Caco-2 (cell line): ENCODE results near the gene C1orf21. TPM values are rescaled to one million over a fixed set of nuclear protein-coding genes. Genes with fewer than 3 reads are reported as not detected.

Source experiments
- BruUV-seq: library from RNA; stranded (reverse); fragments of 400-500 nt; replicated peaks from 2 replicates; lab custom pipeline; 2021; lab: Mats Ljungman, UMichigan
- CTCF ChIA-PET: fragments of 300-600 bp; sonication (Branson Sonifier 250); formaldehyde crosslinking; loops from one replicate; lab custom pipeline; 2022; ENCODE audit warnings: antibody characterized with exemption; lab: Charles Lee
- POLR2A ChIA-PET: fragments of 300-600 bp; sonication (Branson Sonifier 250); formaldehyde crosslinking; loops from one replicate; lab custom pipeline; 2022; ENCODE audit warnings: antibody characterized with exemption; lab: Charles Lee
- DNase-seq, 2 experiments: peaks; one replicate each; pipeline versions ENCODE4 v3.0.0 to v3.0.0-alpha.2; 2020 to 2022
- H3K27me3 ChIP-seq: replicated peaks from 2 replicates; pipeline ENCODE4 v1.6.0; 2011; ENCODE audit warnings: low read length; ENCODE audit not compliant: control insufficient read depth, insufficient read depth
- H3K36me3 ChIP-seq: 2 replicates; pipeline ENCODE4 v1.5.1; 2011; ENCODE audit warnings: low read length; ENCODE audit not compliant: control insufficient read depth, insufficient read depth
- H3K4me1 ChIP-seq: fragments of 250-450 bp; sonication (Bioruptor Pico); 2 replicates; pipeline ENCODE4 v1.5.1; 2020; ENCODE audit warnings: mild to moderate bottlenecking
- H3K4me3 ChIP-seq: 2 replicates; pipeline ENCODE4 v1.5.1; 2011; ENCODE audit warnings: low read depth, mild to moderate bottlenecking, control low read depth, low read length
- H3K9me3 ChIP-seq: fragments of 250-450 bp; sonication (Bioruptor Pico); 2 replicates; pipeline ENCODE4 v1.5.1; 2020; ENCODE audit warnings: mild to moderate bottlenecking, moderate library complexity
- H3K27ac Mint-ChIP-seq: one replicate; pipeline ENCODE4 v1.8.0; 2022; ENCODE audit warnings: mixed read lengths; ENCODE audit not compliant: unreplicated experiment
- H3K27me3 Mint-ChIP-seq: one replicate; pipeline ENCODE4 v1.8.0; 2022; ENCODE audit warnings: mixed read lengths; ENCODE audit not compliant: insufficient read depth, unreplicated experiment
- H3K36me3 Mint-ChIP-seq: one replicate; pipeline ENCODE4 v1.8.0; 2022; ENCODE audit warnings: mild to moderate bottlenecking, mixed read lengths; ENCODE audit not compliant: insufficient read depth, unreplicated experiment
- H3K4me1 Mint-ChIP-seq: one replicate; pipeline ENCODE4 v1.8.0; 2022; ENCODE audit warnings: low read depth, mixed read lengths; ENCODE audit not compliant: unreplicated experiment
- H3K4me3 Mint-ChIP-seq: one replicate; pipeline ENCODE4 v1.8.0; 2022; ENCODE audit warnings: mild to moderate bottlenecking, moderate library complexity, mixed read lengths; ENCODE audit not compliant: unreplicated experiment
- H3K9me3 Mint-ChIP-seq: one replicate; pipeline ENCODE4 v1.8.0; 2022; ENCODE audit warnings: mixed read lengths; ENCODE audit not compliant: unreplicated experiment
- intact Hi-C: fragments of 100-400 bp; cut with micrococcal nuclease; formaldehyde crosslinking; loops from one replicate; pipeline ENCODE4 v1.10.0; 2022; ENCODE audit not compliant: unreplicated experiment
- total RNA-seq: library from RNA; stranded (reverse); gene quantifications from 2 replicates; pipeline ENCODE4 v1.2.3, GENCODE V29; 2022
- TF ChIP-seq, protein P1 (sequence below), 2 experiments: fragments of 200-600 bp in 1 of 2; IDR thresholded peaks; 1 replicate in 1 of 2; 2 replicates in 1 of 2; pipeline versions ENCODE4 v1.5.1 to v1.8.0; 2011 to 2022; ENCODE audit warnings: antibody characterized with exemption in 1 of 2, control low read depth in 1 of 2, inconsistent platforms in 1 of 2, low read depth in 1 of 2, low read length in 1 of 2, mild to moderate bottlenecking in 1 of 2, moderate library complexity in 1 of 2; ENCODE audit not compliant: insufficient read depth in 1 of 2, severe bottlenecking in 1 of 2, unreplicated experiment in 1 of 2

The C1orf21 gene
- total RNA-seq, 1 experiment from 2014 or later = 0.82 TPM

DNA sequence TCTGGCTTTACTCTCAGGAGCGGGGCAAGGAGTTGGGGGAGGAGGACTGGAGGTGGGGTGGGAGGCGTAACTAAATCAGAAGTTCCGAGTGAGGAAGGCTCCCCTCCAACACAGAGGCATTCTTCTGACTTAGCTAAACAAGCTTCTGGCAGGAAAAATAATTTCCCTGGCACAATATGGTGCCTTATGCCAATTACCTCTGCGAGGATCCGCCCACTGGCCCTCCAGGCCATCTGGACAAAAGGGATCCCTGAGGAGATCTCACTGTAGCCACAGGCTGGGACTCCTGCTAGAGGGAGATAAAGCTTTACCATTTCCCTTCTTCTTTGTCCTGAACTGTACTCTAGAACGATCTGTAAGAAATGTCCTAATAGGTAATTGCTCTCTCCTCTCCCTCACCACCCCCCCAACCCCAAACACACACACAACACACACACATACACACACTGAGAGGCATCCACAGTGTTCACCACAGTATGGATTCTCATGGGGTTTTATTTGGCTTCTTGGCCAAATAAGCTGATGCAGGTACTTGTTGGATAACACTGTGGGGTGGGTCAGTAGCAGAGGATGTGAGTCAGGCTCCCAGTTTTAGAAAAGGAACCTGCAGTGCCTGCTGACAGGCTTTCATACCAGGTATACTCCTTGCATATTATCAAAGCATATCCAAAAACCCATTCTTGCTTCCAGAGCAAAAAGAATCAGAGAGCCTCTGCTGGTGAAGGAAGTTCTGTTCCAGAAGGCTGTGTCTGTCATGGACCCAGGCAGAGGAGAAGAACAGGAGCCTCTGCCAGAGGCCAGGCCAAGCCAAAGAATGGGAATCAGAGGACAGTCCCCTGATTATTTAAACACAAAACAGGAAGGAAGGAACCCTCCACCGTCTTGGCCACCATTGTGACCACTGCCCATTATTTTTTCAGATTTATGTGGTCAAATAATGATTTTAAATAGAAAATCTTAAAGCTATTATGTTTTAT is 169.1 kb downstream of the C1orf21 start:
- no peaks in the 10 kb centered on the region for H3K9me3 ChIP-seq
- intact Hi-C loops = no loop called here
- H3K36me3 ChIP-seq = no peaks in the 10 kb centered on the region
- no peaks in the 10 kb centered on the region for H3K27me3 ChIP-seq
- TF ChIP-seq, protein P1, sequence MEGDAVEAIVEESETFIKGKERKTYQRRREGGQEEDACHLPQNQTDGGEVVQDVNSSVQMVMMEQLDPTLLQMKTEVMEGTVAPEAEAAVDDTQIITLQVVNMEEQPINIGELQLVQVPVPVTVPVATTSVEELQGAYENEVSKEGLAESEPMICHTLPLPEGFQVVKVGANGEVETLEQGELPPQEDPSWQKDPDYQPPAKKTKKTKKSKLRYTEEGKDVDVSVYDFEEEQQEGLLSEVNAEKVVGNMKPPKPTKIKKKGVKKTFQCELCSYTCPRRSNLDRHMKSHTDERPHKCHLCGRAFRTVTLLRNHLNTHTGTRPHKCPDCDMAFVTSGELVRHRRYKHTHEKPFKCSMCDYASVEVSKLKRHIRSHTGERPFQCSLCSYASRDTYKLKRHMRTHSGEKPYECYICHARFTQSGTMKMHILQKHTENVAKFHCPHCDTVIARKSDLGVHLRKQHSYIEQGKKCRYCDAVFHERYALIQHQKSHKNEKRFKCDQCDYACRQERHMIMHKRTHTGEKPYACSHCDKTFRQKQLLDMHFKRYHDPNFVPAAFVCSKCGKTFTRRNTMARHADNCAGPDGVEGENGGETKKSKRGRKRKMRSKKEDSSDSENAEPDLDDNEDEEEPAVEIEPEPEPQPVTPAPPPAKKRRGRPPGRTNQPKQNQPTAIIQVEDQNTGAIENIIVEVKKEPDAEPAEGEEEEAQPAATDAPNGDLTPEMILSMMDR (IDR thresholded peaks at IDR 0.05; ENCODE audit: insufficient read depth in 1 of 2, low read depth in 1 of 2, low read length in 1 of 2, severe bottlenecking in 1 of 2, unreplicated experiment in 1 of 2) = no peak
- no peaks in the 10 kb centered on the region for H3K4me1 ChIP-seq
- H3K9me3 Mint-ChIP-seq = no peaks in the 10 kb centered on the region
- no TSS peak for BruUV-seq
- H3K27me3 Mint-ChIP-seq = peaks cover 12% of the 10 kb centered on the region
- ChIA-PET POLR2A (no interaction called here), CTCF (no interaction called here)
- H3K4me1 Mint-ChIP-seq = no peaks in the 10 kb centered on the region
- DNase-seq = no peak
- no peaks in the 10 kb centered on the region for H3K36me3 Mint-ChIP-seq
- H3K27ac Mint-ChIP-seq = no peak overlapping the region
- no peak overlapping the region for H3K4me3 Mint-ChIP-seq
- no peak overlapping the region for H3K4me3 ChIP-seq

DNA sequence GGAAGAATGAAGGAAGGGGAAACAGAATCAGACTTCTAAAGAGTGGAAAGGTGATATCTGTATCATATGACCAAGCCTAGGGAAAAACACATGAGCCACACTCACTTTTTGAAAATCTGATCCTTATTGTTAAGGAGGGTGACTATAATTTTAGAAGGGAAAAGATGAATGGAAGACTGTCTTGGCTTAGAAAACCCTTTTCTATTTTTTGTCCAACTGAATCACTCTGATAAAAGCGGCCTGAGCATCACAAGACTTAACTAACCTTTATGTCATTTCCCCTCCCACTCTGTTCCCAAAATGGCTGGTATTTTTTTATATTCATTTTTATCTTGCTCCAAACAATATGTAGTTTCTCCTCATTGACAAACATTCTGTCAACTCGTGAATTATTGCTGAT is 169.8 kb downstream of the C1orf21 start:
- ChIA-PET POLR2A (no interaction called here), CTCF (no interaction called here)
- H3K36me3 Mint-ChIP-seq = no peaks in the 10 kb centered on the region
- TF ChIP-seq, protein P1 (IDR thresholded peaks at IDR 0.05; ENCODE audit: insufficient read depth in 1 of 2, low read depth in 1 of 2, low read length in 1 of 2, severe bottlenecking in 1 of 2, unreplicated experiment in 1 of 2) = no peak
- Histone ChIP-seq H3K36me3 (no peaks in the 10 kb centered on the region), H3K9me3 (no peaks in the 10 kb centered on the region), H3K4me1 (no peaks in the 10 kb centered on the region), H3K4me3 (no peak overlapping the region), H3K27me3 (no peaks in the 10 kb centered on the region)
- intact Hi-C loops = no loop called here
- H3K4me1 Mint-ChIP-seq = no peaks in the 10 kb centered on the region
- H3K27me3 Mint-ChIP-seq = peaks cover 12% of the 10 kb centered on the region
- no peak overlapping the region for H3K27ac Mint-ChIP-seq
- no peak overlapping the region for H3K4me3 Mint-ChIP-seq
- H3K9me3 Mint-ChIP-seq = no peaks in the 10 kb centered on the region
- no peak for DNase-seq
- no TSS peak for BruUV-seq

DNA sequence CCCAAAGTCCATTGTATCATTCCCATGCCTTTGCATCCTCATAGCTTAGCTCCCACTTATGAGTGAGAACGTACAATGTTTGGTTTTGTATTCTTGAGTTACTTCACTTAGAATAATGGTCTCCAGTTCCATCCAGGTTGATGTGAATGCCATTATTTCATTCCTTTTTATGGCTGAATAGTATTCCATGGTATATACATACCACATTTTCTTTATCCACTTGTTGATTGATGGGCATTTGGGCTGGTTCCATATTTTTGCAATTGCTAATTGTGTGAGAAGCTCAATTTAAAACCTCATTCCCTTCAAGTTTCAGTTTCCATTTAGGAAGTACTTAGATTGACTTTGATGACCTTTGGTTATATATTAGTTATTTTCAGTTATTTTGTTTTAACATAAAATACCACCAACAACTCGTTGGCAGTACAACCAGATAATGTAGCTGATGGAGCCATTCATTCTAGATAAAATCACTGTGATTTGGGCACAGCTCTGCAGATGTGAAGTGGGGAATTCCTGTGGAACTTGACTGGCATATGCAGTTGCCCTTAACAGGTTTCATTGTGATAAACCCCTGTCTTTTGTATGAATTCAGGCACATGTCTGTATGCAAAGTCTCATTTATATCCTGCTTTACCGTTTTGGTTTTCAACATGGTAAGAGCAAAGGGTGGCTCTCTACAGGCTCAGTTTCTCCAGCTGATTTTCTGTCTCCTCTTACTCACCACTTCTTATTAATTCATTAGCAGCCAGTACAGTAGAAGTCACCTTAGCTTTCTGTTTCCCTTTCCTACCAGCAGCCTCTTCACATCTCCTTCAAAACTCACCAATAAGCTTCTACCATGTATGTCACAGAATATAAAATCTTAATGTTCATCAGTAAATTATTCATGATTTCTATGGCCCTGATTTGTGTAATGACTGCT is 170.9 kb downstream of the C1orf21 start:
- Histone ChIP-seq H3K4me1 (no peaks in the 10 kb centered on the region), H3K36me3 (no peaks in the 10 kb centered on the region), H3K4me3 (no peak overlapping the region), H3K9me3 (no peaks in the 10 kb centered on the region), H3K27me3 (no peaks in the 10 kb centered on the region)
- peaks cover 14% of the 10 kb centered on the region for H3K27me3 Mint-ChIP-seq
- no peak overlapping the region for H3K4me3 Mint-ChIP-seq
- no peaks in the 10 kb centered on the region for H3K4me1 Mint-ChIP-seq
- intact Hi-C loops = no loop called here
- ChIA-PET CTCF (no interaction called here), POLR2A (interaction anchor here (0.5 kb wide), 1 partner anchor 57 kb away, joined by 3 read pairs; no protein-coding TSS in a partner anchor)
- no TSS peak for BruUV-seq
- H3K27ac Mint-ChIP-seq = no peak overlapping the region
- no peak for DNase-seq
- H3K9me3 Mint-ChIP-seq = no peaks in the 10 kb centered on the region
- TF ChIP-seq, protein P1 (IDR thresholded peaks at IDR 0.05; ENCODE audit: insufficient read depth in 1 of 2, low read depth in 1 of 2, low read length in 1 of 2, severe bottlenecking in 1 of 2, unreplicated experiment in 1 of 2) = no peak
- H3K36me3 Mint-ChIP-seq = no peaks in the 10 kb centered on the region
